HepG2 (cell line): ENCODE measurements around the gene AP2S1. TPM values are rescaled to one million over a fixed set of nuclear protein-coding genes. Genes with fewer than 3 reads are reported as not detected.

ENCODE experiments used
- ATAC-seq: fragments of 200-7000 bp; cut with Tn5 transposase; 3 replicates; pipeline ENCODE4 v1.9.1; 2020; ENCODE audit warnings: mild to moderate bottlenecking, moderate library complexity
- BruUV-seq: library from RNA; stranded (reverse); fragments of 400-500 nt; replicated peaks from 2 replicates; lab custom pipeline; 2021; lab: Mats Ljungman, UMichigan
- CTCF ChIA-PET: fragments of 300-600 bp; formaldehyde crosslinking; extraction: SDS; loops from one replicate; lab custom pipeline; 2021; ENCODE audit warnings: low total read pairs, inconsistent platforms, low intra/inter-chr PET ratio; lab: Yijun Ruan, JAX
- POLR2A ChIA-PET: fragments of 350-600 bp; sonication (Branson Sonifier 250); formaldehyde crosslinking; loops from one replicate; lab custom pipeline; 2020; ENCODE audit warnings: antibody characterized with exemption, inconsistent platforms; lab: Yijun Ruan, JAX
- DNase-seq: peaks from one replicate; pipeline ENCODE4 v3.0.0-alpha.2; 2015; ENCODE audit warnings: low spot score
- FAIRE-seq: peaks from 3 replicates; lab custom pipeline; 2011; peaks lifted over from hg19 to GRCh38; lab: Jason Lieb, UNC
- H2AFZ ChIP-seq: one replicate; pipeline ENCODE4 v1.6.1; 2011; ENCODE audit warnings: low read length, inconsistent platforms
- H3K27ac ChIP-seq: fragments of 300-600 bp; 3 replicates; pipeline ENCODE4 v1.8.0; 2011; ENCODE audit warnings: mixed run types, mild to moderate bottlenecking, mixed read lengths, low read length, inconsistent platforms; ENCODE audit not compliant: insufficient read depth; ENCODE audit errors: extremely low read length
- H3K27me3 ChIP-seq, 2 experiments: fragments of 200-600 bp in 1 of 2; 2 replicates in 1 of 2; 3 replicates in 1 of 2; pipeline versions ENCODE4 v1.6.0 to v1.8.0; 2011; ENCODE audit warnings: low read length in 2 of 2, mild to moderate bottlenecking in 2 of 2, moderate library complexity in 2 of 2, inconsistent platforms in 1 of 2; ENCODE audit not compliant: insufficient read depth in 2 of 2, control insufficient read depth in 1 of 2
- H3K36me3 ChIP-seq, 2 experiments: fragments of 200-600 bp in 1 of 2; replicated peaks in 1 of 2; 2 replicates in 1 of 2; 3 replicates in 1 of 2; pipeline versions ENCODE4 v1.5.1 to v1.8.0; 2011; ENCODE audit warnings: low read length in 2 of 2, inconsistent platforms in 1 of 2; ENCODE audit not compliant: insufficient read depth in 2 of 2, control insufficient read depth in 1 of 2
- H3K4me1 ChIP-seq: 2 replicates; pipeline ENCODE4 v1.5.1; 2012; ENCODE audit warnings: low read length, inconsistent platforms; ENCODE audit not compliant: insufficient read depth
- H3K4me2 ChIP-seq: 2 replicates; pipeline ENCODE4 v1.6.0; 2011; ENCODE audit warnings: low read depth, low read length, inconsistent platforms
- H3K4me3 ChIP-seq, 3 experiments: fragments of 200-600 bp in 1 of 3; sonication (generic), shearing (Covaris generic) in 1 of 3; replicated peaks in 1 of 3; 2 replicates each; pipeline ENCODE4 v1.5.1; 2011 to 2016; ENCODE audit warnings: low read length in 3 of 3, inconsistent platforms in 2 of 3, low read depth in 2 of 3, mild to moderate bottlenecking in 2 of 3, control low read depth in 1 of 3, mixed read lengths in 1 of 3; ENCODE audit not compliant: insufficient read depth in 1 of 3
- H3K79me2 ChIP-seq: one replicate; pipeline ENCODE4 v1.6.1; 2011; ENCODE audit warnings: low read length, inconsistent platforms; ENCODE audit not compliant: insufficient read depth
- H3K9ac ChIP-seq: 2 replicates; pipeline ENCODE4 v1.6.0; 2011; ENCODE audit warnings: mild to moderate bottlenecking, low read depth, low read length, inconsistent platforms; ENCODE audit not compliant: insufficient read depth
- H3K9me3 ChIP-seq: 2 replicates; pipeline ENCODE4 v1.5.1; 2012; ENCODE audit warnings: mild to moderate bottlenecking, low read length
- H4K20me1 ChIP-seq: 2 replicates; pipeline ENCODE4 v1.6.0; 2011; ENCODE audit warnings: inconsistent platforms, mild to moderate bottlenecking, low read length, moderate library complexity; ENCODE audit not compliant: insufficient read depth
- BHLHE40 ChIP-seq: IDR thresholded peaks from 2 replicates; pipeline ENCODE4 v1.6.1; 2011; ENCODE audit warnings: low read length, improper control_type of control experiment
- CEBPB ChIP-seq: IDR thresholded peaks from 2 replicates; pipeline ENCODE4 v1.6.1; 2011; ENCODE audit warnings: low read depth, low read length, improper control_type of control experiment, borderline replicate concordance
- HNF4A ChIP-seq: sonication (generic); formaldehyde crosslinking; IDR thresholded peaks from 2 replicates; pipeline ENCODE4 v1.4.0; 2020; ENCODE audit warnings: missing genetic modification reagents
- HNF4G ChIP-seq, 2 experiments: sonication (generic) in 1 of 2; formaldehyde crosslinking in 1 of 2; IDR thresholded peaks; 2 replicates each; pipeline versions ENCODE4 v1.4.0 to v1.6.1; 2011 to 2020; ENCODE audit warnings: borderline replicate concordance in 2 of 2, low read depth in 2 of 2, mild to moderate bottlenecking in 2 of 2, low read length in 1 of 2, missing genetic modification reagents in 1 of 2, moderate library complexity in 1 of 2
- KDM2A ChIP-seq: sonication (generic); formaldehyde crosslinking; IDR thresholded peaks from 2 replicates; pipeline ENCODE4 v1.4.0; 2020; ENCODE audit warnings: low read depth, missing genetic modification reagents, borderline replicate concordance
- KLF9 ChIP-seq: IDR thresholded peaks from 2 replicates; pipeline ENCODE4 v1.6.1; 2016; ENCODE audit warnings: low read depth
- NR2F6 ChIP-seq, 2 experiments: IDR thresholded peaks; 2 replicates each; pipeline ENCODE4 v1.6.1; 2016; ENCODE audit warnings: antibody characterized with exemption in 1 of 2, mild to moderate bottlenecking in 1 of 2
- PATZ1 ChIP-seq: sonication (generic); formaldehyde crosslinking; IDR thresholded peaks from 2 replicates; pipeline ENCODE4 v1.4.0; 2020; ENCODE audit warnings: missing genetic modification reagents
- RBFOX2 ChIP-seq: fragments of 200-400 bp; formaldehyde crosslinking; IDR thresholded peaks from 2 replicates; pipeline ENCODE4 v1.6.1; 2017; ENCODE audit warnings: low read depth, mild to moderate bottlenecking, low read length
- XRCC5 ChIP-seq: fragments of 200-400 bp; formaldehyde crosslinking; optimal IDR thresholded peaks from 2 replicates; pipeline ENCODE3; 2017; ENCODE audit warnings: mild to moderate bottlenecking, low read length
- ZBTB42 ChIP-seq: sonication (generic); formaldehyde crosslinking; IDR thresholded peaks from 2 replicates; pipeline ENCODE4 v1.5.0; 2020; ENCODE audit warnings: mild to moderate bottlenecking, missing genetic modification reagents
- ZNF18 ChIP-seq: sonication (generic); formaldehyde crosslinking; IDR thresholded peaks from 2 replicates; pipeline ENCODE4 v1.8.0; 2022; ENCODE audit warnings: mild to moderate bottlenecking, missing genetic modification reagents; ENCODE audit not compliant: insufficient replicate concordance
- ZNF44 ChIP-seq: sonication (generic); formaldehyde crosslinking; IDR thresholded peaks from 2 replicates; pipeline ENCODE4 v1.5.1; 2020; ENCODE audit warnings: mild to moderate bottlenecking, missing genetic modification reagents
- ZNF567 ChIP-seq: sonication (generic); formaldehyde crosslinking; IDR thresholded peaks from 2 replicates; pipeline ENCODE4 v1.8.1; 2023; ENCODE audit warnings: mild to moderate bottlenecking, missing genetic modification reagents, borderline replicate concordance
- ZNF569 ChIP-seq: sonication (generic); formaldehyde crosslinking; IDR thresholded peaks from 2 replicates; pipeline ENCODE4 v1.5.0; 2020; ENCODE audit warnings: mild to moderate bottlenecking, missing genetic modification reagents, moderate library complexity, borderline replicate concordance
- ZNF777 ChIP-seq: sonication (generic); formaldehyde crosslinking; IDR thresholded peaks from 2 replicates; pipeline ENCODE4 v1.4.0; 2020; ENCODE audit warnings: missing genetic modification reagents
- ZNF790 ChIP-seq: sonication (generic); formaldehyde crosslinking; IDR thresholded peaks from 2 replicates; pipeline ENCODE4 v1.8.0; 2022; ENCODE audit warnings: missing genetic modification reagents, mild to moderate bottlenecking, borderline replicate concordance
- WGBS: methylation state at CpG from one replicate; pipeline ENCODE4 v1.1.6; 2017; ENCODE audit warnings: low lambda C conversion rate; 5-methylcytosine and 5-hydroxymethylcytosine counted together
- in situ Hi-C: cut with HindIII; loops from 2 replicates; pipeline ENCODE4 v1.10.0; 2017; ENCODE audit warnings: low pct_unique_long_range_greater_than_20kb; ENCODE audit not compliant: extremely low pct_ligation_motif_present
- intact Hi-C: fragments of 100-400 bp; cut with micrococcal nuclease; formaldehyde crosslinking; loops from one replicate; pipeline ENCODE4 v1.10.0; 2022; ENCODE audit not compliant: unreplicated experiment
- polyA plus RNA-seq, 8 experiments: library from polyadenylated mRNA; depleted of rRNA in 3 of 8; stranded (reverse) in 7 of 8; unstranded in 1 of 8; fragments of >200 nt; fragmentation: Illumina TruSeq in 4 of 8; extraction: Trizol in 4 of 8; gene quantifications; 2 replicates each; pipeline versions ENCODE4 v1.2.1 to v1.2.3, GENCODE V29; 2011 to 2016; ENCODE audit warnings: low read depth in 4 of 8, missing spikeins in 1 of 8, mixed read lengths in 1 of 8; ENCODE audit not compliant: insufficient read depth in 1 of 8
- total RNA-seq, 5 experiments: library from RNA; depleted of rRNA; stranded (reverse); fragments of >200 nt; fragmentation: Illumina TruSeq; extraction: Trizol; gene quantifications; 2 replicates each; pipeline ENCODE4 v1.2.3, GENCODE V29; 2016; ENCODE audit warnings: low read depth in 1 of 5

Gene AP2S1
- total and polyA plus RNA-seq, 2 of the 13 experiments (the other 11 are each of a cell fraction or from before 2014, with no cell fraction given) = 45.2 to 86.1 TPM

- TF ChIP-seq NR2F6 (IDR thresholded peaks at IDR 0.05) (peak; percentile 26; the same call in 1 of the 2 replicates), NR2F6 (CRISPR knock-in tag; IDR thresholded peaks at IDR 0.05) (no peak), ZNF567 (peak; percentile 78; the same call in 1 of the 2 replicates), BHLHE40 (no peak)
Measured at GRCh38 chr19:46861691-46862502, 11.3 kb upstream of the AP2S1 start (continued).

- ATAC-seq (peak; percentile 0), DNase-seq (no peak), FAIRE-seq (no peak)
- H2AFZ ChIP-seq = no peak within 1 kb of the TSS
- POLR2A ChIA-PET = interaction anchor here (0.8 to 2.7 kb wide), 14 partner anchors 8 to 252 kb away, joined by 3 to 25 read pairs (median 4); partner anchors contain the start of genes AP2S1, SLC1A5 and ZC3H4
- H3K36me3 ChIP-seq = no peaks in the 10 kb centered on the region; a peak in 1 of 5 replicates
- BruUV-seq = no TSS peak
- peaks cover 64% of the 10 kb centered on the region for H3K4me1 ChIP-seq
- peaks cover 47% of the 10 kb centered on the region for H3K79me2 ChIP-seq
- peak within 1 kb of the TSS; percentile 70 to 95 (median 86) for H3K4me3 ChIP-seq
- 2% methylated on average over 10 of the region's 91 CpGs for WGBS
- intact Hi-C loops (no loop called here), in situ Hi-C loops (no loop called here)
- peak within 1 kb of the TSS; percentile 97 for H3K4me2 ChIP-seq
- CTCF ChIA-PET = no interaction called here
- peak within 1 kb of the TSS; percentile 100 for H3K27ac ChIP-seq
- H3K27me3 ChIP-seq = no peaks in the 10 kb centered on the region; a peak in 1 of 5 replicates
- H3K9me3 ChIP-seq = no peaks in the 10 kb centered on the region
- peaks cover 39% of the 10 kb centered on the region for H4K20me1 ChIP-seq
- peak within 1 kb of the TSS; percentile 99 for H3K9ac ChIP-seq
- TF ChIP-seq XRCC5 (no peak), ZNF790 (CRISPR knock-in tag) (no peak), ZNF44 (no peak), RBFOX2 (peak; percentile 88), ZBTB42 (CRISPR knock-in tag) (no peak), KLF9 (no peak), ZNF18 (CRISPR knock-in tag) (no peak), HNF4G (IDR thresholded peaks at IDR 0.05; ENCODE audit: borderline replicate concordance, low read depth, low read length) (peak; percentile 58; the same call in 1 of the 2 replicates), HNF4G (CRISPR knock-in tag; IDR thresholded peaks at IDR 0.05; ENCODE audit: borderline replicate concordance, low read depth) (no peak; the same call in 1 of the 2 replicates), KDM2A (CRISPR knock-in tag) (no peak), PATZ1 (CRISPR knock-in tag) (peak; percentile 73), ZNF777 (peak; percentile 50; the same call in 1 of the 2 replicates), HNF4A (CRISPR knock-in tag) (peak; percentile 46), CEBPB (no peak), ZNF569 (CRISPR knock-in tag) (no peak)
Measured at GRCh38 chr19:46860846-46861690, 10.4 kb upstream of the AP2S1 start, which contains the start of gene ARHGAP35. TSS of gene ARHGAP35 (plus strand) at chr19:46860997. CDS start at chr19:46918676, 57,679 bp downstream.
